NCI-H1417 (cell line): ENCODE data around the gene DOCK10.
A peak's percentile ranks its signal among the peaks of the same experiment; 100 is the strongest.

Experiments used
- DNase-seq, 3 experiments: peaks; one replicate each; lab custom pipeline; 2025; lab: John Stamatoyannopoulos, UW

DOCK10 gene

DNA sequence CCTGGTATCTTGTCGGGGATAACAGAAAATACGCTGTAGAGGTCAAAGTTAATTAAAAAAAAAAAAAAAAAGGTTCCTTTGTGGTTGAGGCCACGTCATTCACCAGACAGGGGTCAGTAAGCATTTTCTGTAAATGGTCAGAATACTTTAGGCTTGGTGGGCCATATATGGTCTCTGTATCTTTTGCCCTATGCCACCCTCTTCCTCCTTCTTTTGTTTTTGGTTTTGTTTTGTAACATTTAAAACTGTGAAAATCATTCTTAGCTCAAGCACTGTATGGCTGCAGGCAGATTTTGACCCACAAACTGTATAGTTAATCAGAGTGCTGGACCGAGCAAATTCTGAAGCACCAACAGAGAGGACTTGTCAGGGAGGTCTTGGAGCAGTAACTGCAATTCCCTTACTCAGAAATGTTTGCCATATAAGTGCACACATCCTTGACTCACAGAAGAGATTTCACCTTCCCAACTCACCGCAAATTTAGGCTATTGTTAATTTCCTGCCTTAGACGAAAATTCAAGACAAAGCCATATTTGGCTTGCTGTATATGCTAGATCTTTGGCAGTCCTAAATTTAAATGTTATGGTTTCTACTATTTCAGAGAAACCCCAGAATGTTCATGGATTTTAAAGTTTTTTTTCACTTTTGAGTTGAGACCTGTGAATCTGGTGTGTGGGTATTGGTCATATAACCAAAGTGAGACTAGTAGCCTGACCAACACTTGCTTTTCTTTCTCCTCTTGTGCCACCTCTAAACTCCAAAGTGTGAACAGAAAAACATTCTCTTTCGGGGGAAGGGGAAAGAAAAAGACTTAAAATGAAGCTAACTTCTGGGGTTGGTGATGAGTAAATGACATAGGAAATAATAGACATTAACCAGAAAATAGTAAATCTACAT is 65.4 kb downstream of the DOCK10 start:
- no peak for DNase-seq

DNA sequence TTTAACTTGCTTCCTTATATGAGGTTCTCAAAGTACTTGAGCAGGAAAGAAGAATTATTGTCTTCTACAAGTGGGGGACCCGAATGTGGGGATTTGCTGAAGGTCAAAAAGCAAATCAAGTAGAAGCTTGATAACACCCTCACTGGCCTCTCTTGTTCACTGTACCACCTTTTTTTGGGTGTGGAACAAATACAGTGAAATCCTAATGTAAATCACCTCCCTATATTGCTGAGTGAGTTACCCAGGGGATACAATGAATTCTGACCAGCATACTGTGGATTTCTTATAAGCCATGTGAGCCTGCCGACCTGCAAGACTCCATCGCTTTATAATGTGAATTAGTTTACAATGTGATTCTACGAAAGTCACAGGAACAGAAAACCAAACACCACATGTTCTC is 66.5 kb downstream of the DOCK10 start:
- DNase-seq: no peak

DNA sequence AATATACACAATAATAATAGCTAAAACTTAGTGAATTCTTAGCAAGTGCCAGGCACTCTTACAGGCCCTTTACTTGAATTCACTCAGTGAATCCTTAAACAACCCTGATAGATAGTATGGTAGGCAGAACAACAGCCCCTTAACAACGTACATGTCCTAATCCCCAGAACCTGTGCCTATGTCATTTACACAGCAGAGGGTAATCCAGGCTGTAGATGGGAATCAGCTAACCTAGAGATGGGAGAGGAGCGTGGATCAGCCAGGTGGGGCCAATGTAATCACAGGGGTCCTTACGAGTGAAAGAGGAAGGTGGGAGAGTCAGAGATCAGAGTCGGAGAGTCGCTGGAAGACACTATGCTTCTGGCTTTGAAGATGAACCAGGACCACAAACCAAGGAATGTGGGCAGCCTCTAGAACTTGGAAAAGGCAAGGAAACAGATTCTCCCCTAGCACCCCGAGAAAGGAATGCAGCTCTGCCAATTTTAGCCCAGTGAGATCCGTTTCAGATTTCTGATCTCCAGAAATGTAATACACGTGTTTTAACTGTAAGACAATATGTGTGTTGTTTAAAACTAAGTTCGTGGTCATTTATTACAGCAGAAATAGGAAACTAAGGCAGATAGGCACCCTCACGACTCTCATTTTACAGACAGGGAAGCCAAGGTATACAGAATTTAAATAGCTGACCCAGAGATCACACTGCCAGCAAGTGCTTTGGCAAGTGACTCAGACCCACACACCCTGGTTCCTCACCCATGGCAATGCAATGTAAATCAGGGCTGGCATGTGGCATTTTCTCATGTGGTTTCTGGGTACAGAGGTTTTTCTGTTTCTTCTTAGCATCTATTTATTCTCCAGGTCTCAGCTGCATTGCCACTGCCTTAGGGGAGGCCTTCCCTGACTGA is 68.9 kb downstream of the DOCK10 start:
- peak in 1 of 3 experiments; percentile 9 for DNase-seq

DNA sequence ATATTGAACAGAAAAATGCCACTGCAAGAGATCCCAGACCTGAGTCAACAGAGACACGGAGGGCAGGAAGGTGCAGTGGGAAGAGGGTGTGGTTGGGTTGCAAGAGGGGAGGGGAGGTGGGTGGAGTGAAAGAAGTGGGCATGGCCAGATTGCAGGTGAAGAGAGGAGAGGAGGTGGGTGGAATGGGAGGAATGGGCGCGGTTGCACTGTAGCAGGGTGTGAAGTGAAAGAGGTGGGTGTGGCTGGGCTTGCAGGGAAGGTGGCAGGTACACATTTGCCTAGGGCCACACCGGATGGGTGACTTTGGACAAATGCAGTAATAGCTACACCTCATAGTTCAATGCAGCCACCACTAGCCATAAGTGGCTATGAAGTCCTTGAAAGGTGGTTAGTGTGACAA is 71.1 kb downstream of the DOCK10 start:
- peak; percentile 47 to 77 (median 64) for DNase-seq

DNA sequence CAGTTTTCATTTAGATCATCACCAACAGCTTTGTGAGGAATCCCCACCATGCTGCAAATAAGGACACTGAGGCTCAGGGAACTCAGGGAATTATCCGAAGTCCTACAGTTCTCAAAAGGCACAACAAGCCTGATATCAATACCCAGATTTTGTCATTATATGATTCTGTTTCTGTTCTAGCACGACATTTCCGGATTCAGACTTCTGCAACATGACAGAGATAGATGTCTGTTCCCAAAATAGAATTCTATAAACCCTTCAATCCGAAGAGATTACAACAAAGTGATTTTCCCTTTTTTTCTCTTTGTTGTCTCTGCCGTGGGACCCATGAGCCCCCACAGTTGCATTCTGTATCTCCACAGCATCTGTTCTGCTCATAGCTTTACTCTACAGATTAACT is 72.0 kb downstream of the DOCK10 start:
- DNase-seq: no peak

DNA sequence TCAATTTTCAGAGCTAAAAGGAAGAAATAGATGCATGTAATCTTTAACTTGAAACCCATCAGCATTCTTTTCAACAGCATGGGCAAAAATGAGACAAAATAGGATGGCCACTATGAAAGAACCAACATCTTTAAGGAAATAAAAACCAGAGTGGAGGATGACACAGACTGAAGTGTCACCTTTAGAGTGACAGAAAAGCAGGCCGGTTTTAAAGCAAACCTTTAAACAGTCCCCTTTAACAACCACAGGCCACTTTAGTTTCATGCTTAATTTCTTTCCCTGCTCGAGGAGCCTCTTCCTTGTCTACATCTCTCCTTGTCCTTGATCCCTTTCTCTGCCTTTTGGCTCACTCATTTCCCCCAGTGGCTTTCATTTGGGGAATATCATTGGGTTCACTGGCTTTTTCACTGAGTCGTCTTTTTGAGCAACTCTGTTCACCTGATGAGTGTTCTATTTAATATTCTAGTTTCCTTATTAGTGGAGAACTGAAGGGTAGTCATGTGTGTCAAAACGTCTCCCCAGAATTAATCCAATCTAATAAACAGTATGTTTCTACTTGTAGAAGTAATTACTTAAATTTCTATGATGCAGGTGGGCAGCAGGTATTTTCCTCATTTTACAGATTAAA is 72.5 kb downstream of the DOCK10 start:
- no peak for DNase-seq

DNA sequence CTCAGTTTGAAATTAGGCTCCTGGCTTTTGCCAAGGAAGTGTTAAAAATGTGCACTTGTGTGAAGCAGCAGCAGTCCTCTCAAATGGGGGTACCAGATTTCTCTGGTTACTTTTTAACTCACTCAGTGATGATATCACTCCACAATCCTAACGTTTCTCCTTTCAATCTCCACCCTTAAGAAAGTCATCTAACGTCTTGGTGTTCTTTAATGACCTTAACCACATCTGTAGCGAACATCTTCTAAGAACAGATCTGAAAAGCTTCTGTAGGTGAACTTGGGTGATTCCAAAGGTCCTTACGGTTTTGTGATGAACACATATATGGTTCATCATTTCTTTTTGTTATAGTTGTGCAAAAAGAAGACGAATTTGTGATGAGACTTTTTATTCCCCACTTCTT is 73.2 kb downstream of the DOCK10 start:
- DNase-seq: no peak

DNA sequence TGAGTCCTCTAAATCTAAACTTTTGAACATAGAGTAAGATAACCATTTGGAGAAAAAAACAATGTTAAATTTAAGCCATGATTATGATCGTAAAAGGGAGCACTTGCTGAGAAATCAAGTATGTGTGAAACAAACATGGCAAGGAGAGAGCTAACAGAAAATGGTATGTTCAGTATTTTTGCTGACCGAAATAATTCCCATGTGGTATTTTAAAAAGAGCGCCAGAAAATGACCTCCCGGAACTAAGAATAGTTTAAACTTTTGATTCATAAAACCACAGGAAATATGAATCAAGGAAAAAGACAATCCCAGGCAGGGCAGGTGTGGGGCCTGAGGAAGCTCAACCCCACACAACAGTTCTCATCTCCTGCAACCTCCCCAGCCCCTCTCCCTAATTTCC is 74.2 kb downstream of the DOCK10 start:
- no peak for DNase-seq

DNA sequence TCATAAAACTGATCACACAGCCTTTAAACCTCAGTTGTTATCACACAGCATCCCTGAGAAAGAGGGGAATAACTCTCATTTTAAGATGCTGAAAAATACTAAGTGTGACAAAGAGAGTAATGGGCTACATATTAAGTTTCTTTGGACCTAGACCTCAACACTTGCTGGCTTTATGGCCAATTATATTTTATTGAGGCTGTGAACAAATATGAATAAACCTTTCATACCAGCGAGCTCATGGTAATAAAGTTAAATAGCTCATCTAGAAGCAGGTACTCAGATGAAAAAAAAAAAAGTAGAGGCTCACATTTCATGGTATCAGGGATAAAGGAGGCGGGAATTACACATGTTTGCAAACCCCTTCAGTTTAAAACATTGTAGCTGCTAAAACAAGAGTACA is 75.7 kb downstream of the DOCK10 start:
- peak in 1 of 3 experiments; percentile 2 for DNase-seq

DNA sequence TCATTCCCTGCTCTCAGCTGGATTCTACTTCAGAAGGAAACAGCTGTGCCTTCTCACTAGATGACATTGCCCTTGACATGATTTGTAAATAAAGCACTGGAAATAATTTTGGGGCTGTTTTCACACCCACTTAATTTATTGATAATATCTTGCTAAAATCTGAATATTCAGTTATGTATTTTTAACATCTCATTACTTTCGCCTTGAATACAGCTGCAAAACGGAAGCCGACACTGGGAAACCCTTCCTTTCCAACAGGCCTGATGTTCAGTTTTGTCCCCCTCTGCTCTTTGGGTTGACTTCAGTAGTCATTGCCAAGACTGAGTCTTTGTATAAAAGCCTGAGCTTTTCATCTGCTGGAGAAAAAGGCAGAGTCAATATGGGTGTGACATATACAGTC is 82.7 kb downstream of the DOCK10 start:
- DNase-seq: no peak

DNA sequence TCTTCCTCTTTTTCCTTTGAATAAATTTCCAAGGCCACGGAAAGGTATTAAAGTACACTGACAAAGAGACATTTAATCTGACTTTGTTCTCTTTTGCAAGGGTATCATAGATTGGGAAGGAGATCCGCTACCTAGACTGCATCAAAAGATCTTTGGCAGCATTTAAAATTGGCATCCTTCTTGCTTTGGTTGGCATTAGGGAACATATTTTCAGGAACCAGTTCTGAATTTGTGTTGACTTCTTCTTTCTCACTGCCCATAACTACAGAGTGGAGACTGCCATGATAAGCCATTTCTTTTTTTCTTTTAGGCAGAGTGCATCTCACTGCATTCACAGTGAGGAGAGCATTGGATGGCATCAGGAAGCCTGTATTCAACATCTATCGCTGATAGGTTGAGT is 83.4 kb downstream of the DOCK10 start:
- DNase-seq: no peak

DNA sequence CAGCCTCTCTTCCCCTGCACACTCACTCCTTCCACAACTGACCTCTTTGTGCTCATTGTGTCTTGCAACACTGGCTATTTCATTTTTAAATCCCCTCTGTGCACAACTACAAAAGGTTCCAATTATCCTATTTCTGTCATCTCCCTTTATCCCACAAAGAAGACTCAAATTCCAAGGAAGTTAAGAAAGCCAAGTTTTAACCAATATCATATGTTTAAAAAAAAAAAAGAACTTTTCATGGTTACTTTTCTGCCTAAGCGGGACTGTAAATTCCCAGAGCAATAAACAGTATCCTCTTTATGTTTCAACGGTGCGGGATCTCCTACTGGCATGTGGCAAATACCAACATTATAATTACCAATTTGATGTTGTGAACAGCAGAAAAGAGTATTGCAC is 83.8 kb downstream of the DOCK10 start:
- DNase-seq: no peak

DNA sequence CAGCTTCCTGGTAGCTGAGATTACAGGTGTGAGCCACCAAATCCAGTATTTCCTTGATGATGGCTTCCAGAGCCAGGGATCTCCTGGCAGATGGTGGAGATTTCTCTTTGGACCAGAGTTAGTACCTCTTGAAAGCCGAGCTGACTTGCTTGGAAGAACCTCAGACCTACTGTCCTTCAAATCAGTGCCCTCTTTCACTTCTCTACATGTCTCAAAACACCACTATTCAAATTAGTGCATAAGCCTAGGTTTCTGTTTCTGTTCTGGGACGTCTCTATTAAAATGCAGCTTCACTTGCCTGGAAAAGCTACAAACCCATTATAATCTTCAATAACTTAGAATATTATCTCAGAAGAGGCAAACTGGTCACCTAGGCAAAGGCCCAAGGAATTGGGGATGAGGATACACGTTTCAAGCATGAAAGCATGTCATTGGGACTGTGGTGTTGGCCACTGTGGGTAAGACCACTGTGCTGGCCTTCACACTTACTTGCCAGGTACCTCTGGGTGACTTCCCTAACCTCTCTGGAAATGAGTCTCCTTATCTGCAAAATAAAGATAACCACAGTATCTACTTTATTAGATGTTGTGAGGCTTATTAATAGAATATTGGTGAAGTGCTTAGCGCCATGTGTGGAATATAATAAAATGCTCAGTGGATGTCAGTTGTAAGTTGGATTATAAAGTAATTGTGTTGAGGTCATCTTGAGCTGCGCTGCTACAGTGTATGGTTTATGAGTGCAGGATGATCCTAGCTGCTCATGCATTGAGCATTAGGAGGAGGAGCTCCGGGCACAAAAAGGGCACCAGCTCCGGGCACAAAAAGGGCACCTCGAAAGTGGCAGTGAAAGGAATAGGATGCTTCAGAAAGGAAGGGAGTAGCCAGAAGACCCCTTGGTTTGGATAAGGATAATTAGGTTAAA is 84.5 kb downstream of the DOCK10 start:
- no peak for DNase-seq

DNA sequence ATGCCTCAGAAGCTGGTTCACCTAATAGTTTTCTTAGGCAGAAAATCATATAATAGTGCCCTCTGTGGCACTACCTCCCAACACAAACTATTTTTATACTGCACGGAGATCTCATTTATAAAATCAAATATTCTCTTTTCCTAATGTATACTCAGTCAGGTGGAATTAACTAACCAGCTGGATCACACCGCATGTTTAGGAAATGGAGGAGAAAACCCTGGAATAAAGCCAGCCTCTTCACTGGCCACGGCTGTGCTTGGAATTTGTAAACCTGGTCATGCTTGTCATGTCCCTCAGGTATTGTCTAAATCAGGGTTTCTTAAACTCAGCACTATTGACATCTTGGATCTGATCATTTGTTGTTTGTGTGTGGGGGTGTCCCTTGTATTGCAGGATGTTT is 85.6 kb downstream of the DOCK10 start:
- peak in 1 of 3 experiments; percentile 20 for DNase-seq

DNA sequence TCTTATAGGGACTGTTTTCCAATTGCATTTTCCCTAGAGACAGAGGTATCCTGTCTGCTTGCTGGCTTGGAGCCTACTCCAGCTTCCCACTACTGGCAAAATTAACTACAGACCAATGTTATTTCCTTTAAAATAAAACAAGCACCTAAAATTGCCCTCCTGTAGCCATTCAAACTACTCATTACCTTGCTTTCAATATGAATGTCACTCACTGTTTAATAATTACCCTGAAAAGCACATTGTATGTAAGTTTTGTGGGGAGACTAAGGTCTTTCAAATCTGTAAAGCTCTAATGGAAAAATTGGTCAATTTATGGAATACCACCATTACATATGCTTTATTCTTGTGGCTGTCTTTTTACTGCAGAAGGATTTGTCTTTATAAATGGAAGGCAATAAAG is 87.3 kb downstream of the DOCK10 start:
- DNase-seq: peak in 1 of 3 experiments; percentile 46

DNA sequence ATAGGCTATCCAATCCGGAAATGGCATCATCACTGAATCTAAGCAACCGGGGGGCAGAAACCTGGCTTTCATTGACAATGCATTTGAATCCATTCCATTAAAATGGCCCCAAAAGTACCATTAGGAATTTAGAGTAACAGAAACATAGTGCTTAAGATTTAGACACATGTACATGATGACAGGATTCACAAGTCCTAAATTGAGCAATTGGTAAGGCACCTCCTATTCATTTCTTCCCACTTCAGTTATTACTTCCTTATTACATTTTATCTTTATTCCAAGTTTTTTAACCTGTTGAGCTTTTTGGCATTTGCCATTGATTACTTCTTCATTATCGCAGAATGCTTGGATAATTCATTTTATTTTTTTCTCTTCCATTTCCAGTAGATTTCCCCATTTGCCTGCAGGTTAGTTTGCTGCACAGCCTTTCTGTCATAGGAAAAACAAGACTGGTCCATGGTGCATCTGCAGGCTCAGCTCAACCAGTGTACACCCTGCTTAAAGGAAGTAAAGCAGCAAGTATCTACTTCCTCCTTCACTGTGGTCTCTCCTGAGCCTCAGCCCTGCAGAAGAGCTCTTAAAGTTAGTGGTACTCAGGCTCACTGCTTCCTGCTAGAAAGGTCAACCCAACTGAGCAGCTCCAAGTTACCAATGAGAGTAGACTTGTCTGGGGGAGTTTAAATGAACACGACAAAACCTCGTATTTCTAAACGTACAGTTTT is 89.2 kb downstream of the DOCK10 start:
- DNase-seq: no peak

DNA sequence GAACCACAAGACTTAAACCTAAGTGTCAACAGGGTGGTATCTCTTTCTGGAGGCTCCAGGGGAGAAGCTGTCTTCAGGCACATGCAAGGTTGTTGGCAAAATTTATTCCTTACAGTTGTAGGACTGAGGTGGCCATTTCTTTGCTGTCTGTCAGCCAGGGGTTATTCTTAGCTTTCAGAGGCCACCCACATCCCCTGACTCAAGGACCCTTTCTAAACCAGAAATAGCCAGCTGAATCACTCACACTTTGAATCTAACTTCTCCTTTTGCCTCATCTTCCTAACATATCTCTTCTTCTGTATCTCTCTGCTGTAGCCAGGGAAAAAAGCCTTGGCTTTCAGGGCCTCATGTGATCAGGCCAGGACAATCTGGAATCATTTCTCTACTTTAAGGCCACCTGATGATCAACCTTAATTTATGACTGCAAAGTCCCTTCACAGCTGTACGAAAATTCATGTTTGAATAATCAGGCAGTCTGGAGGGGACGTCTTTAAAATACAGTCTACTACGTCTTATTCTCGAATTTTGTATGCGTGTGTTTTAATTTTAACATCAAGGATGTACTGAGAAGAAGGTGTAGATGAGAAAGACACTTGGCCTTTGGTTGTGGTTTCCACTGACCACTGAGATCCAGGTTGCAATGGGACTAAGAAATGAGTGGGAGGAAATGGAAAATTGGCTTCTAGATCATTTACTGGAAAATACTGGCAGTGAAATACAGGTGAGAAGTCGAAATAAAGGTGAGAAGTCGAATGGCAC is 90.4 kb downstream of the DOCK10 start:
- no peak for DNase-seq

DNA sequence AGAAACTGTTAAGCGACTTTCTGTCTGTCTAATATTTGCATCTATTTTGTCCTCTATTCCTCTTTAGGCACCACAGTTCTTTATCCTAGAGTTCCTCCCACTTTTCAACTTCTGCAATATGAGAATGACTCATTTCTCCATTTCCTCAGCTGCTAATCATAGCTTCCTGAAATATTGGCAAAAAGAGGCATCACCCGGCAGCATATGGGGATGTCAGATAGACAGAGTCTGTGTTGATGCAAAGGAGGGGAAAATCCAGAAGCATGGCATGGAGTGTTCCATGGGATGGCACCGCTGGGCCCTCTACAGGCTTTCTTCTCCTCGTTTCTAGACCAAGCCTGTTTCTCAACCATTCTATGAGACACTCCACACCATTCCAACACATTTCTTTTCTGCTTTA is 93.4 kb downstream of the DOCK10 start:
- DNase-seq: no peak

DNA sequence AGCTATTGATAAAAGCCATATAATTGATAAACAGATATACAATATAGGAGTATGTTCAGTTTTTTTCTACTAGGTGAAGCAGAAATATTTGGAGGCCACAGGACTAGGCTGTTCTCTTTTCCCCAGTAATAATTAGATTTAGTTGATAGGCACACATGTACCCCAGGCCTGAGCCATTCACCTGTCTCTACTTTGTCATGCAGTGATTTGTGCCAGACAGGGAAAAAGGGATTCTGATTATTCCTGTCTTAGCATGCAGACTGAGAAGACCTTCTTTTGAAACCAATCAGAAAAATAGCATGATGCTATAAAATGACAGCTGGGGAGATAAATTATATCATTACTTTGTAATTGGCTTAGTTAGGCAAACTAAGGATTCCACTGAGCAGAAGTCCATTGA is 94.3 kb downstream of the DOCK10 start:
- DNase-seq: no peak

DNA sequence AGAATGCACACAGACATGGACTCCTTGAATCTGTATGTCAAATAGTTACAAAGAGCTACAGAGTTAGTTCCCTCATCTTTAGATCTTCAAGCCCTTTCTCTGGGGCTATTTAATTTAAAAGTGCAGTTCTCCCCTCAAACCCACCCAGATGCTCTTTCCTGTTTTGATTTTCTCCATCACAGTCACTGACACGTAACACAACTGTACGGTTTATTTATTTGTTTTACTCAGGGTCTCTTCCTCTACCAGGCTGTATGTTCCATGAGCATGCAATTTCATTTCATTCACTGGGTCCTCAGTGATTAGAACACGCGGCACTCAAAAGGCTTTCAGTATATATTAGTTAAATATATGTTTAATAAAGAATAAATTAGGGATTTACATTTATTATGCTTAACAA is 94.7 kb downstream of the DOCK10 start:
- DNase-seq: no peak
